Germinal center (tissue), 1 donor: ENCODE results near the gene CCNYL1.

Experiments used
- DNase-seq: peaks from one replicate; pipeline ENCODE4 v3.0.0; 2012; ENCODE audit warnings: mixed read lengths, low spot score

Gene CCNYL1

DNA sequence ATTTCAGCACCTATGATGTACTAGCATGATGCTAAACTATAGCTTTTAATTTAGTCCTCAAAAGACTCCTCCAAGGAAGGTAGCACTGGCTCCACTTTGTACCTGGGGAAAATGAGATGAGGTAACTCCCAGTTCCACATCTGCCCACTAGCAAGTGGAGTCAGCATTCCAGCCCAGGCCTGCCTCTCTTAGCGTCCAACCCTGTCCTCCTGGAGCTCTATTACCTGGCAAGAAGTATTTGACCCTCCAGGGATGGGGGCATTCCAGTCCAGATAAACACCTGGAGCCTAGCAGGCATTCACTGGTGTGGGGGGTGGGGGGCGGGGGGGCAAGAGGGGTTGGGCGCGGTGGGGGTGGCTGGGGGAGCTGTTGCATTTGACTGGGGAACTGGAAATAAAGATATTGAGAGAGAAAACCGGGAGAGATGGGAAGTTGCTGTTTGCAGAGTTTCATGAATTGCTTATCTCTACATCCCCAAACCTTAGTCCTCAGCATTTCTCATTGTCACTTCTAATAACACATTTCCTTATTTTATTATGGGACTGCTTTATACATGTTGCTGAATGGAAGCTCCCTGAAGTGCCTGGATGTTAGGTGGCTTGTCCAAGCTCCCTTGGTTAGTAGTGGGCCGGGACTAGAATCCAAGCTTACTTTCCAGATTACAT lies 80.3 kb downstream of the CCNYL1 start:
- no peak for DNase-seq

- no peak for DNase-seq
Observed at GRCh38 chr2:207792244-207792785, 80.9 kb downstream of the CCNYL1 start.

- DNase-seq: no peak
Observed at GRCh38 chr2:207796585-207797350, 85.3 kb downstream of the CCNYL1 start.

DNA sequence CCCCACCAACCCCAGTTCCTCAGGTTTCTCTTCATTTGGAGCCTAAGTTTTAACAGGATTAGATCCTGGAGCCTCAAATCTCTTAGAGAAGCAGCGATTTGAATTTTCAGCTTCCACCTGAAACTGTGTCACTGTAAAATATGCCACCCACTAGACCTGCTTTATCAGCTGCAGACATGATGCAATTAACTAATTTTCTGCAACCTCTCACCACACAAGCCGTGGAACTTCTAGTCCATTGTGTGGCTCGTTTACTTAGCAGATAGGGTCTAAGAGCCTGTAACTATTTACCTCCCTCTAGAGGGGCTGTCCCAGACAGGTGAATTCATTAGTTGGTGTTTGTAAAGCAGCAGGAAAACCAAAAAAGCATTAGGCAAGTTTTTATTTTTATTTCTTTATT lies 89.8 kb downstream of the CCNYL1 start:
- no peak for DNase-seq

- DNase-seq: no peak
Observed at GRCh38 chr2:207802650-207803049, 91.2 kb downstream of the CCNYL1 start.
